Measurements from ENCODE around the gene PRSS16.
"Not testable (repeated sequence)": the region's sequence is repeated elsewhere in the genome, so short reads cannot be mapped to it uniquely, and the experiment has no call there.

Gene PRSS16

GRCh38 chr6:27242589-27243265 is 4.8 kb upstream of the PRSS16 start:
- no peak for DNase-seq (ENCODE audit: low read depth)

- no peak for DNase-seq (ENCODE audit: low read depth)
Measured at GRCh38 chr6:27248783-27249182, 1.3 kb downstream of the PRSS16 start.

- no peak for DNase-seq (ENCODE audit: low read depth)
Measured at GRCh38 chr6:27250277-27251111, 3.0 kb downstream of the PRSS16 start.

- DNase-seq (ENCODE audit: low read depth), result no peak
Measured at GRCh38 chr6:27251112-27251605, 3.7 kb downstream of the PRSS16 start.

- DNase-seq (ENCODE audit: low read depth), result peak; percentile 42
Measured at GRCh38 chr6:27251606-27252251, 4.2 kb downstream of the PRSS16 start.

- no peak for DNase-seq (ENCODE audit: low read depth)
Measured at GRCh38 chr6:27254566-27254965, 7.1 kb downstream of the PRSS16 start.

GRCh38 chr6:27255866-27256265 is 8.4 kb downstream of the PRSS16 start:
- DNase-seq (ENCODE audit: low read depth), result no peak

- DNase-seq (ENCODE audit: low read depth), result no peak
Measured at GRCh38 chr6:27260369-27260768, 12.9 kb downstream of the PRSS16 start.

GRCh38 chr6:27260836-27261375 is 13.4 kb downstream of the PRSS16 start:
- no peak for DNase-seq (ENCODE audit: low read depth)

- DNase-seq (ENCODE audit: low read depth), result no peak
Measured at GRCh38 chr6:27263886-27264285, 16.4 kb downstream of the PRSS16 start.

- DNase-seq (ENCODE audit: low read depth), result not testable (repeated sequence)
Measured at GRCh38 chr6:27267003-27267402, 19.5 kb downstream of the PRSS16 start.

GRCh38 chr6:27267857-27268434 is 20.4 kb downstream of the PRSS16 start:
- no peak for DNase-seq (ENCODE audit: low read depth)

GRCh38 chr6:27268803-27269202 is 21.3 kb downstream of the PRSS16 start:
- DNase-seq (ENCODE audit: low read depth), result no peak

GRCh38 chr6:27273783-27274182 is 26.3 kb downstream of the PRSS16 start:
- no peak for DNase-seq (ENCODE audit: low read depth)

- DNase-seq (ENCODE audit: low read depth), result no peak
Measured at GRCh38 chr6:27275025-27275956, 27.8 kb downstream of the PRSS16 start.

- no peak for DNase-seq (ENCODE audit: low read depth)
Measured at GRCh38 chr6:27279513-27280063, 32.1 kb downstream of the PRSS16 start.

GRCh38 chr6:27280064-27280539 is 32.6 kb downstream of the PRSS16 start:
- DNase-seq (ENCODE audit: low read depth), result peak; percentile 36

- DNase-seq (ENCODE audit: low read depth), result no peak
Measured at GRCh38 chr6:27280540-27281000, 33.1 kb downstream of the PRSS16 start.

- DNase-seq (ENCODE audit: low read depth), result no peak
Measured at GRCh38 chr6:27281105-27281539, 33.6 kb downstream of the PRSS16 start.

GRCh38 chr6:27281569-27281968 is 34.1 kb downstream of the PRSS16 start:
- DNase-seq (ENCODE audit: low read depth), result no peak

Measured in fibroblast of gingiva (primary cell).